ENCODE measurements around the gene KRT23. TPM values are rescaled to one million over a fixed set of nuclear protein-coding genes. Genes with fewer than 3 reads are reported as not detected.
A peak's percentile ranks its signal among the peaks of the same experiment; 100 is the strongest.

The KRT23 gene, protein sequence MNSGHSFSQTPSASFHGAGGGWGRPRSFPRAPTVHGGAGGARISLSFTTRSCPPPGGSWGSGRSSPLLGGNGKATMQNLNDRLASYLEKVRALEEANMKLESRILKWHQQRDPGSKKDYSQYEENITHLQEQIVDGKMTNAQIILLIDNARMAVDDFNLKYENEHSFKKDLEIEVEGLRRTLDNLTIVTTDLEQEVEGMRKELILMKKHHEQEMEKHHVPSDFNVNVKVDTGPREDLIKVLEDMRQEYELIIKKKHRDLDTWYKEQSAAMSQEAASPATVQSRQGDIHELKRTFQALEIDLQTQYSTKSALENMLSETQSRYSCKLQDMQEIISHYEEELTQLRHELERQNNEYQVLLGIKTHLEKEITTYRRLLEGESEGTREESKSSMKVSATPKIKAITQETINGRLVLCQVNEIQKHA
- total RNA-seq (2014; rRNA removed; shearing (Covaris generic)), result not detected in 2 replicates

DNA sequence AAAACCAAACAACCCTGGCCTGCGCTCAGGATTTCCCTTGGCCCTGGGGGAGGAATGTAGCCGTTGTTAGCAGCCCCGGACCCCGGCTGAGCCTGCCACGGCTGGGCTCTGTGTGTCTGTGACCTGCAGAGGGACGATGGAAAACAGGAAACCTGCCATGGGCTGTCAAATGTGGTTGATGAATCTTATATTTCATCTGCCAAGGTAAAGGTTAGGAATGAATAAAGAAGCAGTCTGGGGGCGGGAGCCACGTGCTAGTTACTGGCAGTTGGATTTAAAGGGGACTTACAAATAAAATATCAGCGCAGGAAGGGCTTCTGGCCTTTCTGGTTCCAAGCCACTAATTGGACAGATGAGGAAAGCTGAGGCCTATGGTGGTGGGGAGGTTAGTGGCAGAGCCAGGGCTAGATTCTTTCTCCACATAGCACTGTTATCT, at the start of gene KRT23:
TSS of gene KRT23 (minus strand) at position 263 of the 436 bp plus-strand sequence. CDS start 1,043 bp downstream, outside the sequence.
- no peak within 1 kb of the TSS for H3K4me3 ChIP-seq (ENCODE audit: insufficient read depth, low read depth, low read length)
- no peaks in the 10 kb centered on the region for H3K36me3 ChIP-seq (replicated peaks; ENCODE audit: control insufficient read depth, insufficient read depth, low read length)
- peak; percentile 63 for DNase-seq
- no peaks in the 10 kb centered on the region for H3K27me3 ChIP-seq (ENCODE audit: control insufficient read depth, insufficient read depth, low read length)

DNA sequence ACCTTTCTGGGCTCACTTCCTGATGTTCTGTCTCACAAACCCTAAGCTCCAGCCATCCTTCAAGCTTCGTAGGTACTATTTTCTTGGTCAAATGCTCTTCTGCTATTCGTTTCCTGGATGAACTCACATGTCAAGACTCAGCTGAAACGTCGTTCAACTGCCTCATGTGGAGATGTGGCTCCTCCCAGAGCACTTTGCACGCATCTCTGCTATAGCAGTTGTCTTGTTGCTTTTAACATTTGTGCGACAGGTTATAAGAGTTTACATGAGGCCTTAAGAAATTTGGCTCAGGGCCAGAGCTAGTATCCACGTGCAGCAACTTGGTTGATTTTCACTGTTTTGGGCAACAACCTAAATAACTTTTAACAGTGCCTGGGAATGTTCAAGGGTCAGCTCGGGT, 49.5 kb upstream of the KRT23 start:
- no peaks in the 10 kb centered on the region for H3K36me3 ChIP-seq (replicated peaks; ENCODE audit: control insufficient read depth, insufficient read depth, low read length)
- no peak overlapping the region for H3K4me3 ChIP-seq (ENCODE audit: insufficient read depth, low read depth, low read length)
- DNase-seq, result no peak
- H3K27me3 ChIP-seq (ENCODE audit: control insufficient read depth, insufficient read depth, low read length), result no peaks in the 10 kb centered on the region

DNA sequence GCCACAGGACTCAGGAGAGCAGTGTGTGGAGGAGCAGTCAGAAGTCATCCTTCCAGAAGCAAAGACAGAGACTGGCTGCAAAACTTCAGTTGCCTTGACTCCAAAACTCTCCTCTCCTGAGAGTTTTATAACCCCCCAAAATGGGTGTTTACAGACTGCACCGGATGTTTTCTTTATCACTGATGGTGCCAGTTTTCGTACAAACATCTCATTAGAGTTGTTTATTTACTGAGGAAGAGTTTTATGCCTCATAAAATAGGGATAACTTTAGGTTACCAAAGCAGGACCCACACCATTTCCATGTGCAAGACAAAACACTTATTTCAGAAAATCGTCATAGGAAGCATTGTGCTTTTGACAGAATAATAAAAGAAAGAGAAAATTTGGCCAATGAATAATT, 46.8 kb upstream of the KRT23 start, which contains the start of gene KRT40:
TSS of gene KRT40 (minus strand) at position 101 of the 400 bp plus-strand sequence. CDS start at position 48, 53 bp downstream.
- no peak for DNase-seq
- H3K36me3 ChIP-seq (replicated peaks; ENCODE audit: control insufficient read depth, insufficient read depth, low read length), result no peaks in the 10 kb centered on the region
- H3K27me3 ChIP-seq (ENCODE audit: control insufficient read depth, insufficient read depth, low read length), result no peaks in the 10 kb centered on the region
- no peak within 1 kb of the TSS for H3K4me3 ChIP-seq (ENCODE audit: insufficient read depth, low read depth, low read length)

DNA sequence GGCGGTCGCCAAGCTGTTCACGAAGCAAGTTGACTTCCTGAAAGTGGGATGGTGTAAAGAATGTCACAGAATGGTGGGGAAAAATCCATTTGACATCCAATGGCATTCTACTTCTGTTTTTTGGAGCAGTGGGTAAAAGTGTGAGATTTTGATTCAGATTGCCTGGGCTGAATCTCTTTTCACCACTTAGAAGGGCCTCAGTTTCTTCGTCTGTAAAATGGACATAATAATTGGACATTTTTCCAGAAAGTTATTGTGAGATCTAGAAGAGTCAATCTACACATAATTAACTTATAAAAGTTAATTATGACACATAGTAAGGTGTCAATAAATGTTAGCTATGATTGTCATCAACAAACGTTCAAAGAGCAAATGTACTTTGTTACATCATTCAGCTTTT, 43.7 kb upstream of the KRT23 start:
- Histone ChIP-seq H3K36me3 (replicated peaks; ENCODE audit: control insufficient read depth, insufficient read depth, low read length) (no peaks in the 10 kb centered on the region), H3K4me3 (ENCODE audit: insufficient read depth, low read depth, low read length) (no peak overlapping the region), H3K27me3 (ENCODE audit: control insufficient read depth, insufficient read depth, low read length) (no peaks in the 10 kb centered on the region)
- DNase-seq, result no peak

DNA sequence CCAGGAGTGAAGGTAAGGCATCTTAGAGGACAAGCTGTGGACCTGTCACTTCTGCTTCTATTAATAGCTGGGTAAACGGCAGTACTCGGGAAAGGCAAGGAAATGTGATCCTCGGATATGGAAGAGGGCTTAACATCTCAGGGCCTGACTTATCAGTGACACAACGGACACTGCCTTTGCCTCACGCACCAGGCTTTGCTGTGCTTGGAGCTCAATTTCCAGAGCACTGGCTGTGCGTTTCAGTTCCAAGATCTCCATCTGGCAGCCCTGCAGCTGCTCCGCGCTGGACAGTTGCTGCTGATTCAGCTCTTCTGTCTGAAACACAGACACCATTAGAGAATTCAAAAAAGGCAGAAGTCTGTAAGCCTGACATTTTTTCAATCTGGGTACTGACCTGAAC, 43.1 kb upstream of the KRT23 start:
- Histone ChIP-seq H3K36me3 (replicated peaks; ENCODE audit: control insufficient read depth, insufficient read depth, low read length) (no peaks in the 10 kb centered on the region), H3K4me3 (ENCODE audit: insufficient read depth, low read depth, low read length) (no peak overlapping the region), H3K27me3 (ENCODE audit: control insufficient read depth, insufficient read depth, low read length) (no peaks in the 10 kb centered on the region)
- no peak for DNase-seq

DNA sequence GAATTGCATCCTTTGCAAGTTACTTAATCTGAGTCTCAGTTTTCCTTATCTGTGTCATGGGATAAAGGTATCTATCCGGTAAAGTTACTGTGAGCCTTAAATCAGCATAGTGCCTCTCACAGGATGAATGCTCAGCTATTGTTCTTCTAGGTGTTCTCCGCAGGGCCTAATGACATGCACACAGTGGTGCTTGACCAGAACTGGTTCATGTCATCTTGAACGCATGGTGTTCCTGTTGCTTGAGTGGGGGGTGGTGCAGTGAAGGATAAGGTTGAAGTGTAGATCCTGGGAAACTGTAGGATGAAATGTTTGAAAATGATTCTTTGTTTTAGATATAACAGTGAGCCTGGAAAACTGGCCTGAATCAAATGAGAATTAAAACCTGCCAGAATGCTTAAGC, 42.7 kb upstream of the KRT23 start:
- no peaks in the 10 kb centered on the region for H3K36me3 ChIP-seq (replicated peaks; ENCODE audit: control insufficient read depth, insufficient read depth, low read length)
- no peak overlapping the region for H3K4me3 ChIP-seq (ENCODE audit: insufficient read depth, low read depth, low read length)
- DNase-seq, result peak; percentile 35
- no peaks in the 10 kb centered on the region for H3K27me3 ChIP-seq (ENCODE audit: control insufficient read depth, insufficient read depth, low read length)

DNA sequence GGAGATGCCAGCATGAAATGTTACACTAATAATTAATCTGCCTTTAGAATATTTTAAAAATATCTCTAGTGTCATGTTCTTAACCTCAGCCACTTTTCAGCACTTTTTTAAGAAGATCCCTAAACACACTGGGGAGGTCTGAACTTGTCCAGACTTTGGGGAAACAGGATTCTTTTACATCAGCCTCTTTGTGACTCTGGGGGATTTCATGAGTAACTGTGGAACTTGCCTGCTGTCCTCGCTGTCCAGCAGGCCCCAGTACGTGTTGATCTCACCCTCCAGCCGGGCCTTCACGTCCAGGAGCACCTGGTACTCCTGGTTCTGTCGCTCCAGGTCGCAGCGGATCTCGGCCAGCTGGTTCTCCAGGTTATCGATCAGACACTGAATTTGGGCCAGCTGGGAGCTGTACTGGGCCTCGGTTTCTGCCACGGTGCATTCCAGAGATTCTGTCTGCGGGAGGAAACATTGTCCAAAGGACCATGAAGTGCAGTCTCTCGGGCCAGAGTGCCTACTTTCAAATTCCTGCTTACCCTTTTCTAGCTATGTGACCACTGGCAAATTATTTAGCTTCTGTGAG, 41.2 kb upstream of the KRT23 start:
- Histone ChIP-seq H3K4me3 (ENCODE audit: insufficient read depth, low read depth, low read length) (no peak overlapping the region), H3K36me3 (replicated peaks; ENCODE audit: control insufficient read depth, insufficient read depth, low read length) (no peaks in the 10 kb centered on the region), H3K27me3 (ENCODE audit: control insufficient read depth, insufficient read depth, low read length) (no peaks in the 10 kb centered on the region)
- no peak for DNase-seq

DNA sequence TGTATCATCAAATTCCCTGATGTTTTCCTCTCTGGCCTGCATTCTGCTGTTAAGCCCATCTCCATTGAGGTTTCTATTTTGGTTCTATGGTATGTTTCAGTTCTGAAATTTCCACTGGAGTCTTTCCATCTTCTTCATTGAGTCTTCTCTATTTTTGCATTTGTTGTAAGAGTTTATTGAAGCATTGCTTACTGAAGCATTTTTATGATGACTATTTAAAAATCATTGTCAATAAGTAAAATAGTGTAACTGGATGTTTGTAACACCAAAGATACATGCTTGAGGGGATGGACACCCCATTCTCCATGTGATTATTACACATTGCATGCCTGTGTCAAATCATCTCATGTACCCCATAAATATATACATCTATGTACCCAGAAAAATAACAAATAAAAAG, 38.1 kb upstream of the KRT23 start:
- no peaks in the 10 kb centered on the region for H3K27me3 ChIP-seq (ENCODE audit: control insufficient read depth, insufficient read depth, low read length)
- H3K4me3 ChIP-seq (ENCODE audit: insufficient read depth, low read depth, low read length), result no peak overlapping the region
- no peaks in the 10 kb centered on the region for H3K36me3 ChIP-seq (replicated peaks; ENCODE audit: control insufficient read depth, insufficient read depth, low read length)
- DNase-seq, result no peak

DNA sequence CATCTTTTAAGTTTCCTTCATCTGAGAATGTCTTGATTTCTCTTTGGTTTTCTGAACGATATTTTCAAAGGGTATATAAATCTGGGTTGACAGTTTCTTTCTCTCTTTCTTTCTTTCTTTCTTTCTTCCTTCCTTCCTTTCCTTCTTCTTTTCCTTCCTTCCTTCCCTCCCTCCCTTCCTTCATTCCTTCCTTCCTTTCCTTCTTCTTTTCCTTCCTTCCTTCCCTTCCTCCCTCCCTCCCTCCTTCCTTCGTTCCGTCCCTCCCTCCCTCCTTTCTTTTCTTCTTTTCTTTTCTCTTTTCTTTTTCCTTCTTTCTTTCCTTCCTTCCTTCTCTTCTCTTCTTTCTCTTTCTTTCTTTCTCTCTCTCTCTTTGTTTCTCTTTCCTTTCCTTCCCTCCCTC, 36.9 kb upstream of the KRT23 start:
- H3K27me3 ChIP-seq (ENCODE audit: control insufficient read depth, insufficient read depth, low read length), result no peaks in the 10 kb centered on the region
- H3K4me3 ChIP-seq (ENCODE audit: insufficient read depth, low read depth, low read length), result no peak overlapping the region
- no peaks in the 10 kb centered on the region for H3K36me3 ChIP-seq (replicated peaks; ENCODE audit: control insufficient read depth, insufficient read depth, low read length)
- no peak for DNase-seq

DNA sequence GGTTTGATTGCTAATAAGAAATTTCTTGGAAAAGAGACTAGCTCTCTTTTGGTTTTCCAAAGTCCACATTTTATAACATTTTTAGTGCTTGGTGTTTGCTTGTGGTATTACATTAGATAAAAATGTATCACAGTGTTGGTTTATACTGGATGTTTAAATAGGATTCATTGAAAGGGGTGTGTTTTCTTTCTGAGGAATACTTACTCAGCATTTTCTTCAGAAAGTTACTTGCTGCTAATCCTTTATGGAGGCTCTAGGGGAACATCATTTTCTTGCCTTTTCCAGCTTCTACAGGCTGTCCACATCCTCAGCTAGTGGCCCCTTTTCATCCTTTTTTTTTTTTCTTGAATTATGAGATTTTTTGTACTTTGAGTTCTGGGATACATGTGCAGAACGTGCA, 30.1 kb upstream of the KRT23 start:
- no peak for DNase-seq

DNA sequence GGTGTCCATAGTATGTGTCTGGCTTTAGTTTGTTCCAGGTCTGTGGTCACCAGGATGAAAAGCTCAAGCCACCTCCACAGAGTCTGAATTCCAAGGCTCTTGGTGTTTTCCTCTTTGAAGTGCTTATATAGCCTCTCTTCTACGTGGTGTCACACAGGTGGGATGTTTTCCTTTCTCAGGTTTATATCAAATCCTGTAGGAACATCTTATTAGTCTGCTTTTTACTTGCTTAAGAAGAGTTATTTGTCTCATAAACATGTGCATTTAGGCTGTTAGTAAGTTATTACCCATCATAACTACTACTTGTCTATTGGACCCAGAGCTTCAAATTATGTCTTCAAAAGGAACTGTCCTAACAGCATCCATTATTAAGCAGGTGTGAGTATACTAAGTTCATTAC, 29.4 kb upstream of the KRT23 start, which contains the start of gene KRT39:
TSS of gene KRT39 (minus strand) at position 101 of the 400 bp plus-strand sequence. CDS start at position 9, 92 bp downstream.
- H3K4me3 ChIP-seq (ENCODE audit: insufficient read depth, low read depth, low read length), result no peak within 1 kb of the TSS
- H3K36me3 ChIP-seq (replicated peaks; ENCODE audit: control insufficient read depth, insufficient read depth, low read length), result no peaks in the 10 kb centered on the region
- DNase-seq, result no peak
- no peaks in the 10 kb centered on the region for H3K27me3 ChIP-seq (ENCODE audit: control insufficient read depth, insufficient read depth, low read length)

More for the DNA sequence above, 30.1 kb upstream of the KRT23 start:
- no peak overlapping the region for H3K4me3 ChIP-seq (ENCODE audit: insufficient read depth, low read depth, low read length)
- no peaks in the 10 kb centered on the region for H3K27me3 ChIP-seq (ENCODE audit: control insufficient read depth, insufficient read depth, low read length)
- H3K36me3 ChIP-seq (replicated peaks; ENCODE audit: control insufficient read depth, insufficient read depth, low read length), result no peaks in the 10 kb centered on the region

DNA sequence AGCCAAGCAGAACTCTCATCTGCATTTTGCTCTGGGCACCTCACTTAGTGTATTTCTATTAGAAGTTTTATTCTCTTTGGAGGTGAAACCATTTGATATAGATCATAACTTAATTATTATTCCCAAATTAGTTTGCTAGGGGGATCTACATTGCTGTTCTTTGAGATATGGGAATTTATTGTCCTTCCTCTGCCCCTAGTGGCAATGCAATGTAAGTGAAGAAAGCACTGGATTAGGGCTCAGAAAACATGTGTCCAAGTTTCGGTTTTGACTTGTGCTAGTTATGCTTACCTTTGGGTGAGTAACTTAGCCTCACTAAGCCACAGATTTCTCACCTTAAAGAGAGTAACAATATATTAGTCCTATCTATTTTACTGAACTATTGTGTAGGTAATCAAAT, 26.4 kb upstream of the KRT23 start:
- no peaks in the 10 kb centered on the region for H3K36me3 ChIP-seq (replicated peaks; ENCODE audit: control insufficient read depth, insufficient read depth, low read length)
- DNase-seq, result peak; percentile 30
- H3K27me3 ChIP-seq (ENCODE audit: control insufficient read depth, insufficient read depth, low read length), result no peaks in the 10 kb centered on the region
- H3K4me3 ChIP-seq (ENCODE audit: insufficient read depth, low read depth, low read length), result no peak overlapping the region

DNA sequence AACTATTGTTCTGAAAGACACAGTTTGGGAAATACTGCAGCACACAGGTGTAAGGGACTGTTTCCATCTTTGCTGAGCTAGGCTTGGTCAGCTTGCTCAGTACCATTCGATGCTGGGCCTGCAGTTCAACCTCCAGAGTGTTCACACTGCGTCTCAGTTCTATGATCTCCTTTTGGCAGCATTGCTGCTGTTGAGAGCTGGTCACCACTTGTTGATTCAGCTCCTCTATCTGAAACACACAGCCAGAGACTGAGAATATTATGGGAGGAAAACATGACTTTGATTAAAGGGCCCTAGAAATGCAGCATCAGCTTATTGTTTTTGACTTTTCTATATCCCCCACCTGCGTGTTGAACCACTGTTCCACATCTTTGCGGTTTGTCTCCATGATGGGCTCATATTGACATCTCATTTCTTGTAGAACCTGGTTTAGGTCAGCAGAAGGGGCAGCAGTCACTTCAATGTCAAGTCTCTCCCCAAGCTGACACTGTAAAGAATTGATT, 24.7 kb upstream of the KRT23 start:
- DNase-seq, result no peak
- Histone ChIP-seq H3K36me3 (replicated peaks; ENCODE audit: control insufficient read depth, insufficient read depth, low read length) (no peaks in the 10 kb centered on the region), H3K4me3 (ENCODE audit: insufficient read depth, low read depth, low read length) (no peak overlapping the region), H3K27me3 (ENCODE audit: control insufficient read depth, insufficient read depth, low read length) (no peaks in the 10 kb centered on the region)

DNA sequence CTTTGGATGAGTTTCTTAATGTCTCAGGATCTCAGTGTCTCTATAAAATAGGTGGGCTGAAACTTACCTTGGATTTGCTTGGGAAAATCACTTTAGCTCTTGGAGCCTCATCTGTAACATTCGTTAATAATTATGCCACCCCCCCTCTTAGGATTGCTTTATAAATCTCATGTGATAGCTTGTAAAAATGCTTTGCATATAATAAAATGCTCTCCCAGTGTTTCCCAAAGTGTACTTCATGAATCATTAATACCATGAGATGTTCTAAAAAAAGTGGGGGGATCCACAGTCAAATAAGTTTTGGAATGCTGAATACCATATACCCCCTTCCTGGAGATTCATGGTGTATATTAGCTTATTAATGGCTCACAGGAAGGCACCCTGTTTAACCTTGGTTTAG, 24.1 kb upstream of the KRT23 start:
- no peaks in the 10 kb centered on the region for H3K36me3 ChIP-seq (replicated peaks; ENCODE audit: control insufficient read depth, insufficient read depth, low read length)
- H3K27me3 ChIP-seq (ENCODE audit: control insufficient read depth, insufficient read depth, low read length), result no peaks in the 10 kb centered on the region
- no peak for DNase-seq
- H3K4me3 ChIP-seq (ENCODE audit: insufficient read depth, low read depth, low read length), result no peak overlapping the region

DNA sequence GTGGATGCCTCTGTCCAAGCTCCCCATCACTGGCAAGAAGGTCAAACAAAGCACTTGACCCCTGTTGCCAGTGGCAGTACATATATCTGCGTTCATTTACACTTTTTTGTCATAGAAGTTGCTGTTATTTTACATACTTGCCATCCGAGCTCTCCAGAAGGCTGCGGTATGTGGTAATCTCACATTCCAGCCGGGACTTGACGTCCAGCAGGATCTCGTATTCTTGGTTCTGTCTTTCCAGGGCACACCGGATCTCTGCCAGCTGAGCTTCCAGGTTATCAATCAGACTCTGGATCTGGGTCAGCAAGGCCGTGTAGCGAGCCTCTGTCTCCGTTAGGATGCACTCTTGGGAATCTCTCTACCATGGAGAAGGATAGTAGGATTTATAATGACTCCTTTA, 22.7 kb upstream of the KRT23 start:
- no peak for DNase-seq
- Histone ChIP-seq H3K36me3 (replicated peaks; ENCODE audit: control insufficient read depth, insufficient read depth, low read length) (no peaks in the 10 kb centered on the region), H3K4me3 (ENCODE audit: insufficient read depth, low read depth, low read length) (no peak overlapping the region), H3K27me3 (ENCODE audit: control insufficient read depth, insufficient read depth, low read length) (no peaks in the 10 kb centered on the region)

All from H7 (cell line).